HCT116 (cell line): ENCODE data around the gene FBLL1. TPM values are rescaled to one million over a fixed set of nuclear protein-coding genes. Genes with fewer than 3 reads are reported as not detected.
A peak's percentile ranks its signal among the peaks of the same experiment; 100 is the strongest.

Source experiments
- ATAC-seq: fragments of 200-7000 bp; cut with Tn5 transposase; 2 replicates; pipeline ENCODE4 v1.9.1; 2020; ENCODE audit warnings: mild to moderate bottlenecking, moderate library complexity
- BruUV-seq: library from RNA; stranded (reverse); fragments of 400-500 nt; replicated peaks from 2 replicates; lab custom pipeline; 2021; lab: Mats Ljungman, UMichigan
- CTCF ChIA-PET: fragments of 300-600 bp; sonication (Branson Sonifier 250); formaldehyde crosslinking; loops from one replicate; lab custom pipeline; 2021; ENCODE audit warnings: antibody characterized with exemption; lab: Charles Lee
- POLR2A ChIA-PET: fragments of 300-600, 350-600 bp; sonication (Branson Sonifier 250); formaldehyde crosslinking; loops from one replicate; lab custom pipeline; 2021; ENCODE audit warnings: antibody characterized with exemption; lab: Charles Lee
- RAD21 ChIA-PET, 2 experiments: fragments of 300-600 bp; sonication (Branson Sonifier 250); formaldehyde crosslinking; loops; one replicate each; lab custom pipeline; 2023; ENCODE audit warnings: low total read pairs in 2 of 2; ENCODE audit not compliant: uncharacterized antibody in 2 of 2, unreplicated experiment in 2 of 2, low non-redundant PET in 1 of 2; lab: Charles Lee
- DNase-seq: peaks from one replicate; pipeline ENCODE4 v3.0.0-alpha.2; 2010; ENCODE audit warnings: low read depth, low spot score
- H2AFZ ChIP-seq: fragments of 200-600 bp; shearing (Covaris generic), sonication (generic); 2 replicates; pipeline ENCODE4 v1.6.1; 2017; ENCODE audit warnings: low read depth, mixed run types, mixed read lengths, antibody characterized with exemption, low read length; ENCODE audit not compliant: poor library complexity, severe bottlenecking
- H3K27ac ChIP-seq: 2 replicates; pipeline ENCODE4 v1.5.1; 2012; ENCODE audit warnings: low read depth, low read length
- H3K27me3 ChIP-seq: fragments of 200-600 bp; sonication (generic); 2 replicates; pipeline ENCODE4 v1.6.1; 2016; ENCODE audit warnings: mixed run types, low read length, mixed read lengths; ENCODE audit not compliant: insufficient read depth
- H3K36me3 ChIP-seq, 2 experiments: fragments of 200-500 bp in 1 of 2; fragments of 200-600 bp in 1 of 2; sonication (Bioruptor generic) in 1 of 2; sonication (generic) in 1 of 2; 2 replicates each; pipeline versions ENCODE4 v1.5.1 to v1.6.1; 2014 to 2016; ENCODE audit warnings: low read length in 2 of 2, inconsistent platforms in 1 of 2, mixed read lengths in 1 of 2, mixed run types in 1 of 2; ENCODE audit not compliant: insufficient read depth in 2 of 2, control insufficient read depth in 1 of 2
- H3K4me1 ChIP-seq, 2 experiments: fragments of 200-600 bp in 1 of 2; sonication (generic) in 1 of 2; 2 replicates each; pipeline versions ENCODE4 v1.5.1 to v1.6.1; 2012 to 2017; ENCODE audit warnings: low read length in 2 of 2, inconsistent platforms in 1 of 2, mild to moderate bottlenecking in 1 of 2, mixed read lengths in 1 of 2, mixed run types in 1 of 2, moderate library complexity in 1 of 2; ENCODE audit not compliant: insufficient read depth in 2 of 2, control insufficient read depth in 1 of 2
- H3K4me2 ChIP-seq: fragments of 200-600 bp; sonication (generic); 2 replicates; pipeline ENCODE4 v1.6.1; 2017; ENCODE audit warnings: mixed run types, low read length, mixed read lengths
- H3K4me3 ChIP-seq, 2 experiments: fragments of 200-600 bp in 1 of 2; sonication (generic) in 1 of 2; replicated peaks in 1 of 2; 2 replicates each; pipeline ENCODE4 v1.5.1; 2011 to 2016; ENCODE audit warnings: low read length in 2 of 2, control low read depth in 1 of 2, low read depth in 1 of 2, mild to moderate bottlenecking in 1 of 2, mixed read lengths in 1 of 2, mixed run types in 1 of 2
- H3K79me2 ChIP-seq: fragments of 200-600 bp; sonication (generic); 2 replicates; pipeline ENCODE4 v1.6.1; 2017; ENCODE audit warnings: mild to moderate bottlenecking, mixed run types, low read length, moderate library complexity, mixed read lengths; ENCODE audit not compliant: insufficient read depth
- H3K9ac ChIP-seq: fragments of 200-600 bp; sonication (generic); 2 replicates; pipeline ENCODE4 v1.6.1; 2016; ENCODE audit warnings: low read length, mixed read lengths
- H3K9me2 ChIP-seq: fragments of 200-600 bp; sonication (generic), shearing (Covaris generic); 2 replicates; pipeline ENCODE4 v1.6.1; 2017; ENCODE audit warnings: mixed run types, mild to moderate bottlenecking, moderate library complexity; ENCODE audit not compliant: insufficient read depth
- H3K9me3 ChIP-seq, 2 experiments: fragments of 200-500 bp in 1 of 2; fragments of 200-600 bp in 1 of 2; sonication (Bioruptor generic) in 1 of 2; sonication (generic) in 1 of 2; 2 replicates each; pipeline ENCODE4 v1.6.1; 2014 to 2017; ENCODE audit warnings: low read length in 2 of 2, mixed read lengths in 2 of 2, inconsistent platforms in 1 of 2, low read depth in 1 of 2, mild to moderate bottlenecking in 1 of 2, mixed run types in 1 of 2, moderate library complexity in 1 of 2; ENCODE audit not compliant: control insufficient read depth in 1 of 2, insufficient read depth in 1 of 2
- H4K20me1 ChIP-seq: fragments of 200-600 bp; sonication (generic), shearing (Covaris generic); 2 replicates; pipeline ENCODE4 v1.6.1; 2017; ENCODE audit warnings: mixed run types, mild to moderate bottlenecking, moderate library complexity; ENCODE audit not compliant: insufficient read depth
- ATF3 ChIP-seq: IDR thresholded peaks from 2 replicates; pipeline ENCODE4 v1.6.1; 2012
- CBX3 ChIP-seq: IDR thresholded peaks from 2 replicates; pipeline ENCODE4 v1.6.1; 2012; ENCODE audit warnings: low read depth
- CTCF ChIP-seq, 3 experiments: fragments of 200-600 bp in 1 of 3; sonication (generic) in 1 of 3; IDR thresholded peaks in 2 of 3; conservative IDR thresholded peaks in 1 of 3; 2 replicates each; pipeline ENCODE4 v1.5.1; 2012 to 2017; ENCODE audit warnings: low read depth in 2 of 3, low read length in 2 of 3, antibody characterized with exemption in 1 of 3, borderline replicate concordance in 1 of 3, control low read depth in 1 of 3, mild to moderate bottlenecking in 1 of 3, mixed read lengths in 1 of 3, mixed run types in 1 of 3, moderate library complexity in 1 of 3; ENCODE audit not compliant: insufficient read depth in 1 of 3
- EGR1 ChIP-seq: IDR thresholded peaks from 2 replicates; pipeline ENCODE4 v1.6.1; 2012; ENCODE audit warnings: low read depth
- MAX ChIP-seq: IDR thresholded peaks from 2 replicates; pipeline ENCODE4 v1.6.1; 2012
- POLR2A ChIP-seq: IDR thresholded peaks from 2 replicates; pipeline ENCODE4 v1.7.0; 2011; ENCODE audit warnings: borderline replicate concordance; ENCODE audit not compliant: insufficient read depth, insufficient read length; ENCODE audit errors: extremely low read depth
- SIN3A ChIP-seq: IDR thresholded peaks from 2 replicates; pipeline ENCODE4 v1.6.1; 2012; ENCODE audit warnings: low read depth
- SP1 ChIP-seq: IDR thresholded peaks from 2 replicates; pipeline ENCODE4 v1.6.1; 2012; ENCODE audit warnings: low read depth
- YY1 ChIP-seq: IDR thresholded peaks from 2 replicates; pipeline ENCODE4 v1.6.1; 2011; ENCODE audit warnings: low read length, low read depth, moderate library complexity, mild to moderate bottlenecking; ENCODE audit not compliant: insufficient replicate concordance; ENCODE audit errors: extremely low read depth
- ZBTB33 ChIP-seq: IDR thresholded peaks from 2 replicates; pipeline ENCODE4 v1.6.1; 2011; ENCODE audit warnings: mild to moderate bottlenecking, low read length, moderate library complexity; ENCODE audit not compliant: insufficient replicate concordance; ENCODE audit errors: extremely low read depth
- ZFX ChIP-seq: fragments of 450-650 bp; IDR thresholded peaks from 2 replicates; pipeline ENCODE4 v1.6.1; 2017
- ZNF274 ChIP-seq: fragments of 200-500 bp; sonication (Bioruptor generic); IDR thresholded peaks from 2 replicates; pipeline ENCODE4 v1.6.1; 2014; ENCODE audit warnings: mild to moderate bottlenecking, low read depth, low read length, inconsistent platforms
- intact Hi-C: fragments of 100-400 bp; cut with micrococcal nuclease; formaldehyde crosslinking; loops from 2 replicates; pipeline ENCODE4 v1.10.0; 2022
- total RNA-seq: library from RNA; stranded (reverse); gene quantifications from one replicate; pipeline ENCODE4 v1.2.1, GENCODE V29; 2021; ENCODE audit not compliant: unreplicated experiment

Gene FBLL1
- total RNA-seq, 1 experiment from 2014 or later: 0.15 TPM

- H3K9ac ChIP-seq: no peak overlapping the region
- H3K4me1 ChIP-seq: no peaks in the 10 kb centered on the region
- no peak overlapping the region for H3K4me3 ChIP-seq
- H3K27ac ChIP-seq: no peak overlapping the region
- no peaks in the 10 kb centered on the region for H3K9me2 ChIP-seq
- no peaks in the 10 kb centered on the region for H3K9me3 ChIP-seq
- DNase-seq (no peak), ATAC-seq (no peak)
- H3K79me2 ChIP-seq: peaks cover 56% of the 10 kb centered on the region
- no peaks in the 10 kb centered on the region; the same call in 1 of the 2 replicates for H4K20me1 ChIP-seq
- CTCF ChIA-PET: no interaction called here
- intact Hi-C loops: no loop called here
- H3K36me3 ChIP-seq: peaks cover 38 to 39% of the 10 kb centered on the region in 2 experiments
- no peak overlapping the region for H3K4me2 ChIP-seq
- RAD21 ChIA-PET: no interaction called here
- no peaks in the 10 kb centered on the region for H3K27me3 ChIP-seq
- POLR2A ChIA-PET: no interaction called here
- TF ChIP-seq YY1 (no peak), SIN3A (no peak), ATF3 (no peak), ZFX (no peak), SP1 (no peak), MAX (no peak)
- TF ChIP-seq, all 23 proteins: peak for 0
- H2AFZ ChIP-seq: no peak overlapping the region
- BruUV-seq: TSS peak; percentile 2
These were observed 34.9 kb downstream of the FBLL1 start for GRCh38 chr5:168563959-168564358.

GRCh38 chr5:168568738-168569137, 39.6 kb downstream of the FBLL1 start:
- peaks cover 75% of the 10 kb centered on the region for H3K79me2 ChIP-seq
- ChIA-PET RAD21 (no interaction called here), CTCF (no interaction called here), POLR2A (no interaction called here)
- no TSS peak for BruUV-seq
- peaks cover 13 to 26% of the 10 kb centered on the region in 2 experiments for H3K36me3 ChIP-seq
- H3K27ac ChIP-seq: no peak overlapping the region
- H3K4me3 ChIP-seq: no peak overlapping the region
- DNase-seq (no peak), ATAC-seq (no peak)
- H4K20me1 ChIP-seq: peaks cover 3% of the 10 kb centered on the region
- H3K9me3 ChIP-seq: no peaks in the 10 kb centered on the region
- H3K4me1 ChIP-seq: no peaks in the 10 kb centered on the region
- no peaks in the 10 kb centered on the region for H3K9me2 ChIP-seq
- intact Hi-C loops: no loop called here
- H2AFZ ChIP-seq: no peak overlapping the region
- no peak overlapping the region for H3K9ac ChIP-seq
- no peak overlapping the region for H3K4me2 ChIP-seq
- H3K27me3 ChIP-seq: no peaks in the 10 kb centered on the region
- TF ChIP-seq ZNF274 (no peak), SP1 (no peak), MAX (no peak), EGR1 (no peak), CBX3 (no peak), POLR2A (no peak), ZBTB33 (no peak), CTCF (IDR thresholded peaks at IDR 0.05 in 2 of 3, conservative IDR thresholded peaks at IDR 0.05 in 1 of 3; ENCODE audit: borderline replicate concordance in 1 of 3, insufficient read depth in 1 of 3, low read depth in 2 of 3, low read length in 2 of 3) (no peak)
